Measurements from ENCODE around the gene NTN1.

The NTN1 gene

GRCh38 chr17:9192010-9192409 is 170.7 kb downstream of the NTN1 start:
- no peak for DNase-seq (ENCODE audit: low read depth in 3 of 3)

- DNase-seq (ENCODE audit: low read depth in 3 of 3), result no peak
These were observed 174.1 kb downstream of the NTN1 start for GRCh38 chr17:9195411-9195810.

- no peak for DNase-seq (ENCODE audit: low read depth in 3 of 3)
These were observed 174.8 kb downstream of the NTN1 start for GRCh38 chr17:9195961-9196670.

- DNase-seq (ENCODE audit: low read depth in 3 of 3), result no peak
These were observed 178.6 kb downstream of the NTN1 start for GRCh38 chr17:9199571-9200551.

- DNase-seq (ENCODE audit: low read depth in 3 of 3), result no peak
These were observed 179.5 kb downstream of the NTN1 start for GRCh38 chr17:9200699-9201359.

GRCh38 chr17:9202532-9202931 is 181.2 kb downstream of the NTN1 start:
- no peak for DNase-seq (ENCODE audit: low read depth in 3 of 3)

GRCh38 chr17:9203771-9204425 is 182.6 kb downstream of the NTN1 start:
- no peak for DNase-seq (ENCODE audit: low read depth in 3 of 3)

- DNase-seq (ENCODE audit: low read depth in 3 of 3), result no peak
These were observed 183.5 kb downstream of the NTN1 start for GRCh38 chr17:9204637-9205329.

GRCh38 chr17:9205520-9206409 is 184.5 kb downstream of the NTN1 start:
- no peak for DNase-seq (ENCODE audit: low read depth in 3 of 3)

GRCh38 chr17:9206410-9206703 is 185.0 kb downstream of the NTN1 start:
- DNase-seq (ENCODE audit: low read depth in 3 of 3), result no peak

GRCh38 chr17:9206741-9207332 is 185.5 kb downstream of the NTN1 start:
- no peak for DNase-seq (ENCODE audit: low read depth in 3 of 3)

- no peak for DNase-seq (ENCODE audit: low read depth in 3 of 3)
These were observed 187.2 kb downstream of the NTN1 start for GRCh38 chr17:9208381-9209105.

GRCh38 chr17:9209347-9209746 is 188.0 kb downstream of the NTN1 start:
- no peak for DNase-seq (ENCODE audit: low read depth in 3 of 3)

GRCh38 chr17:9209781-9210370 is 188.6 kb downstream of the NTN1 start:
- no peak for DNase-seq (ENCODE audit: low read depth in 3 of 3)

- no peak for DNase-seq (ENCODE audit: low read depth in 3 of 3)
These were observed 189.9 kb downstream of the NTN1 start for GRCh38 chr17:9211133-9211765.

GRCh38 chr17:9212376-9213302 is 191.3 kb downstream of the NTN1 start:
- DNase-seq (ENCODE audit: low read depth in 3 of 3), result no peak

GRCh38 chr17:9213303-9213640 is 192.0 kb downstream of the NTN1 start:
- no peak for DNase-seq (ENCODE audit: low read depth in 3 of 3)

All from stimulated activated CD4-positive, alpha-beta T cell treated with anti-CD3 and anti-CD28 coated beads, TNF-alpha, amount 100 ng/mL, for 24 hours (primary cell).